Mucosa of stomach (tissue), 1 donor: Measurements from ENCODE around the gene MAPKAPK5.
A peak's percentile ranks its signal among the peaks of the same experiment; 100 is the strongest.
"Not testable (repeated sequence)": the region's sequence is repeated elsewhere in the genome, so short reads cannot be mapped to it uniquely, and the experiment has no call there.

Source experiments
- H3K27me3 ChIP-seq: one replicate; pipeline ENCODE4 v1.7.0; 2013; ENCODE audit warnings: mild to moderate bottlenecking, low read length; ENCODE audit not compliant: control insufficient read depth, insufficient read depth
- H3K36me3 ChIP-seq: one replicate; pipeline ENCODE4 v1.7.0; 2013; ENCODE audit warnings: low read length; ENCODE audit not compliant: control insufficient read depth, insufficient read depth
- H3K4me1 ChIP-seq: one replicate; pipeline ENCODE4 v1.7.0; 2013; ENCODE audit warnings: mild to moderate bottlenecking, low read length; ENCODE audit not compliant: control insufficient read depth, insufficient read depth
- H3K4me3 ChIP-seq: one replicate; pipeline ENCODE4 v1.7.0; 2013; ENCODE audit warnings: low read length
- H3K9ac ChIP-seq: one replicate; pipeline ENCODE4 v1.7.0; 2013; ENCODE audit warnings: mild to moderate bottlenecking, low read length, moderate library complexity
- H3K9me3 ChIP-seq: one replicate; pipeline ENCODE4 v1.7.0; 2013; ENCODE audit warnings: mild to moderate bottlenecking, low read length, moderate library complexity; ENCODE audit not compliant: control insufficient read depth
- donor health status: Pancreatic carcinoma.

The MAPKAPK5 gene

DNA sequence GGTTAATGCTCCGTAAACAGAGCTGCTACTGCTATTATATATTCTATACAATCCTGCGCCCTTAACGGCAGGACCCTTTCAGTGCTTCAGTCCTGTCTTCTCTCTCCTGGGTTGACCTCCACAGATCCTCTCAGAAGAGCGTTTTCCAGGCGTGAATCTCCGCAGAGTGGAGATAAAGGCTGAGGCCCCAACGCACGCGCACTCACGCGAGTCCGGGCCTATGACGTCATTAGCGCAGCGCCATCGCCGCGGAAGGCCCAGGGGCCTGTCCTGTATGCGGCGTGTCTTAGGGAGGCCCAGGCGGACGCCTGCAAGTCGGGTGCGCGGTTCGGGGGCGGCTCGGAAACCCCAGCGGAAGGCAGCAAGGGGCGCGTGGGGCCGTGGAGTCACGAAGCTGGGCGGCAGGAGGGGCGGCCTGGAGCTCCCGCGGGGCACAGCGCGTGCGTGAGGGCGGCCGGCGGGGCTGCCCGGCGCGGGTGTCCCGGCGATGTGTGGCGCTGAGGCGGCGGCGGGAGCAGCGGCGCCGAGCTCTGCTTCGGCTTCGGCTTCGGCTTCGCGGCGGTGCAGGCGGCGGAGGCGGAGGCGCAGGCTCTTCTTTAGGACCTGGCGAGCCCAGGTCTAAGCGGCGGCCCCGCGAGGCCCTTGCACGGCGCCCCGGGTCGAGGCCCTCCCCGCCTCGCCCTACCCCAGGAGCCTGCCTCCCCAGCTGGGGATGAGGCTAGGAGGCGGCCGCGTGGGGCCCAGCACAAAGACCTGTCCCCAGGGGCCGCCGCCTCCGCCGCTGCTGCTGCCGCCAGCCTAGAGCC, at the start of gene MAPKAPK5:
TSS of gene MAPKAPK5 (plus strand) at position 479 of the 806 bp plus-strand sequence. CDS start 506 bp downstream, outside the sequence.
- Histone ChIP-seq H3K9me3 (no peaks in the 10 kb centered on the region), H3K9ac (peak within 1 kb of the TSS; percentile 91), H3K4me3 (peak within 1 kb of the TSS; percentile 86), H3K27me3 (no peaks in the 10 kb centered on the region), H3K4me1 (peaks cover 17% of the 10 kb centered on the region), H3K36me3 (no peaks in the 10 kb centered on the region)

- no peak overlapping the region for H3K9ac ChIP-seq
- H3K4me1 ChIP-seq = peaks cover 26% of the 10 kb centered on the region
- H3K9me3 ChIP-seq = no peaks in the 10 kb centered on the region
- no peak overlapping the region for H3K4me3 ChIP-seq
- H3K27me3 ChIP-seq = no peaks in the 10 kb centered on the region
- H3K36me3 ChIP-seq = peaks cover 25% of the 10 kb centered on the region
Measured at GRCh38 chr12:111792856-111793235, 49.2 kb upstream of the MAPKAPK5 start.

GRCh38 chr12:111798182-111798581, 43.8 kb upstream of the MAPKAPK5 start:
- Histone ChIP-seq H3K9ac (no peak overlapping the region), H3K4me1 (no peaks in the 10 kb centered on the region), H3K4me3 (no peak overlapping the region), H3K27me3 (no peaks in the 10 kb centered on the region), H3K9me3 (no peaks in the 10 kb centered on the region), H3K36me3 (peaks cover 19% of the 10 kb centered on the region)

DNA sequence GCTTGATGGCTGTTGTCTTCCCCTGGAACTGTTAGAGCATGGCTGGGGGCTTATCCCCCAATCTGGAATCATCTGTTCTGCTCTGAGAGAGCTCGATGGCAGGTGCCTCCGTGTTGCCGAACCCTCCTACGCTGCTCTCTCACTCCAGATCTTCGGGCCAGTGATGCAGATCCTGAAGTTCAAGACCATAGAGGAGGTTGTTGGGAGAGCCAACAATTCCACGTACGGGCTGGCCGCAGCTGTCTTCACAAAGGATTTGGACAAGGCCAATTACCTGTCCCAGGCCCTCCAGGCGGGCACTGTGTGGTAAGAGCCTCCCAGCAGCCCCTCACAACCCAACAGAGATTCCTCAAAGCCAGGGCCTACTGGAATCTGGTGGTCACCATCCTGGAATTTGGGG, 42.3 kb upstream of the MAPKAPK5 start:
- Histone ChIP-seq H3K4me1 (no peaks in the 10 kb centered on the region), H3K9me3 (no peaks in the 10 kb centered on the region), H3K27me3 (no peaks in the 10 kb centered on the region), H3K36me3 (peaks cover 19% of the 10 kb centered on the region), H3K4me3 (no peak overlapping the region), H3K9ac (no peak overlapping the region)

DNA sequence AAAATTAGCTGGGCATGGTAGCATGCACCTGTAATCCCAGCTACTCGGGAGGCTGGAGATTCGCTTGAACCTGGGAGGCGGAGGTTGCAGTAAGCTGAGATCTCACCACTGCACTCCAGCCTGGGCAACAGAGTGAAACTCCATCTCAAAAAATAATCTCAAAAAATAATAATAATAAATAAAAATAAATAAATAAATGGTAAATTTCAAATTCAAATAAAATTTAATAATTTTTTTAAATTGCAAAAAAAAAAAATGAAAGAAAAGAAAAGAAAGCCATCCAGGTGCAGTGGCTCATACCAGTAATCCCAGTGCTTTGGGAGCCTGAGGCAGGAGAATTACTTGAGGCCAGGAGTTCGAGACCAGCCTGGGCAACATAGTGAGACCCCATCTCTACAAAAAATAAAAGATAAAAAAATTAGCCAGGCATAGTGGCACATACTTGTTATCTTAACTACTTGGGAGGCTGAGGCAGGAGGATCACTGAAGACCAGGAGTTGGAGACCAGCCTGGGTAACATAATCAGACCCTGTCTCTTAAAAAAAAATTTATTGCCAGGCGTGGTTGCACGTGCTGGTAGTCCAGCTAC, 38.9 kb upstream of the MAPKAPK5 start:
- Histone ChIP-seq H3K9ac (no peak overlapping the region), H3K4me3 (no peak overlapping the region), H3K9me3 (no peaks in the 10 kb centered on the region), H3K4me1 (no peaks in the 10 kb centered on the region), H3K27me3 (no peaks in the 10 kb centered on the region), H3K36me3 (peaks cover 13% of the 10 kb centered on the region)

GRCh38 chr12:111803851-111804250, 38.2 kb upstream of the MAPKAPK5 start:
- no peak overlapping the region for H3K4me3 ChIP-seq
- no peaks in the 10 kb centered on the region for H3K4me1 ChIP-seq
- peaks cover 12% of the 10 kb centered on the region for H3K36me3 ChIP-seq
- H3K9me3 ChIP-seq = no peaks in the 10 kb centered on the region
- no peaks in the 10 kb centered on the region for H3K27me3 ChIP-seq
- no peak overlapping the region for H3K9ac ChIP-seq

DNA sequence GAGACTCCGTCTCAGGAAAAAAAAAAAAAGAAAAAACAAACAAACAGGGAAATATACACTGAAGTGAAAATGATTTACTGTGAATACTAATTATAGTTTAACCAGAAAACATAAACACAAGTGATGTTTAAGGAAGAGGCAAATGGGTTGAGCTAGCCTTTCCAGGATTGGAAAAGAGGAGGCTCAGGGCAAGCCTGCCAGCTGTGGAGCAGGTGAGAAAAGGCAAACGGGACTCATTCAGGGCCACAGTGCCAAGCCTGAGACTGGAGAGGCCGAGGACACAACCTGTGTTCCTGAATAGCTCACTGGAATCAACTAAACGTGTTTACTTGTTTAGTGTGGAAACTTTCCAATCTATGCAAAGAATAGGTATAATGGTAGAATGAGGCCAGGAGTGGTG, 35.7 kb upstream of the MAPKAPK5 start:
- no peak overlapping the region for H3K4me3 ChIP-seq
- peaks cover 14% of the 10 kb centered on the region for H3K36me3 ChIP-seq
- H3K4me1 ChIP-seq = no peaks in the 10 kb centered on the region
- H3K9ac ChIP-seq = no peak overlapping the region
- H3K9me3 ChIP-seq = no peaks in the 10 kb centered on the region
- H3K27me3 ChIP-seq = no peaks in the 10 kb centered on the region

GRCh38 chr12:111807232-111807631, 34.8 kb upstream of the MAPKAPK5 start:
- H3K36me3 ChIP-seq = peaks cover 14% of the 10 kb centered on the region
- no peak overlapping the region for H3K4me3 ChIP-seq
- H3K9ac ChIP-seq = no peak overlapping the region
- H3K27me3 ChIP-seq = no peaks in the 10 kb centered on the region
- H3K4me1 ChIP-seq = no peaks in the 10 kb centered on the region
- no peaks in the 10 kb centered on the region for H3K9me3 ChIP-seq

DNA sequence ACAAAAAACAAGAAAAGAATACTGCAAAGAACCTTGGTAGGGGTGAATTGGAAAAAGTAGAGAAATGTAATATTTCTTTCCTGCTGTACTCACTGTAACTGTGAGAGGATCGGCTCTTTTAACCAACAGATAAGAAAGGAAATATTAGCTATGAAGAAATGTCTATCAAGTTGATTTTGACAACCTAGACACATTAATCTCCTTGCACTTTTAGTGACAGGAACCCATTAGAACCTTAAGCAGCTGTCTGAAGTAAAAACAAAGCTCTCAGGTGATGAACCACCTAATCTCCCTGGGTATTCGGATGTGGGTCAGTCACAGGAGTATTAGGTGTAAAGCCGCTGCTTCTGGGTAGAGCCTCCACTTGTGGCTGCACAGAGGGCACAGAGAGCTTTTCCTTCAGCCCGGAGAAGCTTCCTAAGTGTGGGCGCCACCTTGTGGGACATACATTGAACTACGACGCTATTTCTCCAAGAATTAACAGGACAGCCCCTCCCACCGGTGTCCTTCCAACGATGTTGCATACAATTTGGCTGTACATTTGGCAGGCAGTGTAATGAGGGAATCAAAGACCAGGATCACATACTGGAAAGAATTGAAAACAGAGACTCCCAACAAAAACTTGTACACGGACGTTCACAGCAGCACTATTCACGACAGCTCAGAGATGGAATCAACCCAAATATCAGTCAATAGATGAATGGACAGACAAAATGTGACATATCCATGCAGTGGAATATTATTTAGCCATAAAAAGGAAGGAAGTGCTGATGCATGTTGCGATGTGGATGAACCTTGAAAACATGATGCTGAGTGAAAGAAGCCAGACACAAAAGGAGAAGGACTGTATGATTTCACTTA, 28.9 kb upstream of the MAPKAPK5 start:
- peaks cover 4% of the 10 kb centered on the region for H3K4me1 ChIP-seq
- H3K9me3 ChIP-seq = no peaks in the 10 kb centered on the region
- no peak overlapping the region for H3K4me3 ChIP-seq
- H3K27me3 ChIP-seq = no peaks in the 10 kb centered on the region
- no peak overlapping the region for H3K9ac ChIP-seq
- peaks cover 14% of the 10 kb centered on the region for H3K36me3 ChIP-seq

DNA sequence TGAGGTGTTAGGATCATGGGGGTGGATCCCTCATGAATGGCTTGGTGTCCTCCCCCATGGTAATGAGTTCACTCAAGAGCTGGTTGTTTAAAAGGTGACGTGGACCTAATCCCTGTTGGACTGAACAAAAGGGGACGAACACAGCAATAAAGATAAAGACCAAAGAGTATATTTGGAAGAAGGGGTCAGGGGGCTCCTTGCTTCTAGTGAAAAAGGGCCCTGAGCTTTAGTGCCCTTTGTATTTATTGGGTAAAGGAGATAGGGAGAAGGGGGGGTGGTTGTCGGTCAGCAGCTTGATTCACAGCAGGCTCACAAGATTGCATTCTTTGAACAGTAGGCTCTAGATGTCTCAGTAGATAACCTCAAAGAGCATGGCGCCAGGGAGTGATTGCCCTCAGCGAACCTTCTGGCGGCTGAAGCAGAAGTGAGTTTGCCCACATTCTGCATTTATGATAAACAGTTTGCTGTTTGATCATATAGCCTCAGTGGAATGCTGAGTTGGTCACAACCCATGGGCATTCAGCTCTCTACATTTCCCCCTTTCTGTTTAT, 25.9 kb upstream of the MAPKAPK5 start:
- Histone ChIP-seq H3K36me3 (no peaks in the 10 kb centered on the region), H3K4me1 (peaks cover 4% of the 10 kb centered on the region), H3K9ac (no peak overlapping the region), H3K9me3 (no peaks in the 10 kb centered on the region), H3K27me3 (no peaks in the 10 kb centered on the region), H3K4me3 (no peak overlapping the region)

GRCh38 chr12:111816898-111817297, 25.1 kb upstream of the MAPKAPK5 start:
- H3K36me3 ChIP-seq, H3K9ac ChIP-seq, H3K27me3 ChIP-seq, H3K4me3 ChIP-seq, H3K9me3 ChIP-seq, H3K4me1 ChIP-seq: not testable (repeated sequence)

DNA sequence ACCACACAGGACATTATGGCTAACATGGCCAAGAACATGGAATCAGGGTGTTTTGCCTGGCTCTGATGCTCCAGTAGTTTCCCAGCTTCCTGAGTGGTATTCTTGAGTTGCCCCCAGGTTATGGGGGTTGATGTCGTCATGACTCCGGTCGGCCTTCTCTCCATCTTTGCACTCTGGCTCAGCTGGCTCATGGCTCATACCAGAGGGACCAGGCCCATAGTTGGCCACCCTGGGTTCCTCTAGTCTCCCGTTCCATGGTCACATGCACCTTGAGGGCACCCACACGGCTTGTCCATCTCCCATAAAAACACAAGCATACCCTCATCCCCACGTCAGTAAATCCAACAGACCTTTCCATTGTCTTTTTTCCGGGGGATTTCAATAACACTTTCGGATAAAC, 23.7 kb upstream of the MAPKAPK5 start:
- Histone ChIP-seq H3K4me1 (no peaks in the 10 kb centered on the region), H3K9ac (no peak overlapping the region), H3K27me3 (no peaks in the 10 kb centered on the region), H3K4me3 (no peak overlapping the region), H3K9me3 (no peaks in the 10 kb centered on the region), H3K36me3 (no peaks in the 10 kb centered on the region)
